ENCODE measurements around the gene RPL5. TPM values are rescaled to one million over a fixed set of nuclear protein-coding genes. Genes with fewer than 3 reads are reported as not detected.

Gene RPL5
- polyA plus RNA-seq, 1 experiment = 2,752 TPM

DNA sequence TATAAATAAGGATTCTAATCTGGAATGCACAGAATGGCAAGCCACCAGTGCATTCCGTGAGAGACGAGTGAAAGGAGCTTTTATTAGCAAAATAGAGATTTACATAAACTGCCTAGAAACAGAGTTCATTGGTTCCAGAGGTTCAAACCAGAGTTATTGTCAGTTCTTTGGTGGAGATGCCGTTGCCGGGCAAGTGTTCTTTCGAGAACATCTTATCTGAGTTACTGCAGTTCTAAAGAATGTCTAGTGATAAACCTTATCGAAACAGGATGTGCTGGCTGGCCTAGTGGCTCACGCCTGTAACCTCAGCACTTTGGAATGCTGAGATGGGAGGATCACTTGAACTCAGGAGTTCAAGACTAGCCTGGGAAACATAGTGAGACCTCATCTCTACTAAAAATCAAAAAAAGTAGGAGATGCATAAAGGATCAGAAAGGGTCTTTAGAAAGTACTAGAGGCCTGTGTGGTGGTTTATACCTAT lies 27.1 kb upstream of the RPL5 start:
- ChIA-PET POLR2A (interaction anchor here (1.0 to 1.8 kb wide), 2 partner anchors 10 to 27 kb away, joined by 4 to 7 read pairs; partner anchors contain the start of gene RPL5), CTCF (interaction anchor here (0.6 to 2.0 kb wide), 6 partner anchors 13 to 256 kb away, joined by 3 to 6 read pairs (median 4); partner anchors contain the start of gene EVI5)
- Histone ChIP-seq H3K9me3 (ENCODE audit: control insufficient read depth, insufficient read depth, low read length) (no peaks in the 10 kb centered on the region), H3K4me3 (ENCODE audit: low read depth, low read length) (no peak overlapping the region), H3K27me3 (ENCODE audit: control insufficient read depth, insufficient read depth, low read length) (no peaks in the 10 kb centered on the region), H3K27ac (ENCODE audit: low read depth, low read length) (peak overlapping the region; percentile 94)
- peak; percentile 95 for DNase-seq (ENCODE audit: low read depth, low spot score)
- TF ChIP-seq, protein P1, sequence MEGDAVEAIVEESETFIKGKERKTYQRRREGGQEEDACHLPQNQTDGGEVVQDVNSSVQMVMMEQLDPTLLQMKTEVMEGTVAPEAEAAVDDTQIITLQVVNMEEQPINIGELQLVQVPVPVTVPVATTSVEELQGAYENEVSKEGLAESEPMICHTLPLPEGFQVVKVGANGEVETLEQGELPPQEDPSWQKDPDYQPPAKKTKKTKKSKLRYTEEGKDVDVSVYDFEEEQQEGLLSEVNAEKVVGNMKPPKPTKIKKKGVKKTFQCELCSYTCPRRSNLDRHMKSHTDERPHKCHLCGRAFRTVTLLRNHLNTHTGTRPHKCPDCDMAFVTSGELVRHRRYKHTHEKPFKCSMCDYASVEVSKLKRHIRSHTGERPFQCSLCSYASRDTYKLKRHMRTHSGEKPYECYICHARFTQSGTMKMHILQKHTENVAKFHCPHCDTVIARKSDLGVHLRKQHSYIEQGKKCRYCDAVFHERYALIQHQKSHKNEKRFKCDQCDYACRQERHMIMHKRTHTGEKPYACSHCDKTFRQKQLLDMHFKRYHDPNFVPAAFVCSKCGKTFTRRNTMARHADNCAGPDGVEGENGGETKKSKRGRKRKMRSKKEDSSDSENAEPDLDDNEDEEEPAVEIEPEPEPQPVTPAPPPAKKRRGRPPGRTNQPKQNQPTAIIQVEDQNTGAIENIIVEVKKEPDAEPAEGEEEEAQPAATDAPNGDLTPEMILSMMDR (IDR thresholded peaks at IDR 0.05; ENCODE audit: low read depth, low read length) = no peak

GRCh38 chr1:92805216-92805615 lies 26.6 kb upstream of the RPL5 start:
- Histone ChIP-seq H3K27ac (ENCODE audit: low read depth, low read length) (peak overlapping the region; percentile 94), H3K27me3 (ENCODE audit: control insufficient read depth, insufficient read depth, low read length) (no peaks in the 10 kb centered on the region), H3K4me3 (ENCODE audit: low read depth, low read length) (no peak overlapping the region), H3K9me3 (ENCODE audit: control insufficient read depth, insufficient read depth, low read length) (no peaks in the 10 kb centered on the region)
- TF ChIP-seq, protein P1 (IDR thresholded peaks at IDR 0.05; ENCODE audit: low read depth, low read length) = no peak
- ChIA-PET POLR2A (interaction anchor here (1.0 to 1.8 kb wide), 2 partner anchors 10 to 26 kb away, joined by 4 to 7 read pairs; partner anchors contain the start of gene RPL5), CTCF (interaction anchor here (0.6 to 2.0 kb wide), 3 partner anchors 13 to 56 kb away, joined by 3 to 5 read pairs (median 4); no protein-coding TSS in a partner anchor)
- DNase-seq (ENCODE audit: low read depth, low spot score) = no peak

- POLR2A ChIA-PET = no interaction called here
- CTCF ChIA-PET = interaction anchor here (0.6 to 1.6 kb wide), 3 partner anchors 24 to 233 kb away, joined by 3 read pairs; no protein-coding TSS in a partner anchor
- H3K27ac ChIP-seq (ENCODE audit: low read depth, low read length) = no peak overlapping the region
- H3K27me3 ChIP-seq (ENCODE audit: control insufficient read depth, insufficient read depth, low read length) = no peaks in the 10 kb centered on the region
- no peak for DNase-seq (ENCODE audit: low read depth, low spot score)
- TF ChIP-seq, protein P1 (IDR thresholded peaks at IDR 0.05; ENCODE audit: low read depth, low read length) = no peak
- no peaks in the 10 kb centered on the region; the same call in 1 of the 2 replicates for H3K9me3 ChIP-seq (ENCODE audit: control insufficient read depth, insufficient read depth, low read length)
- no peak overlapping the region for H3K4me3 ChIP-seq (ENCODE audit: low read depth, low read length)
These were observed 23.5 kb upstream of the RPL5 start for GRCh38 chr1:92808381-92808780.

GRCh38 chr1:92816732-92817131 lies 15.1 kb upstream of the RPL5 start:
- H3K27me3 ChIP-seq (ENCODE audit: control insufficient read depth, insufficient read depth, low read length) = no peaks in the 10 kb centered on the region
- no peak overlapping the region for H3K27ac ChIP-seq (ENCODE audit: low read depth, low read length)
- ChIA-PET POLR2A (interaction anchor here (2.0 kb wide), 1 partner anchor 32 kb away, joined by 8 read pairs; the partner anchor contains the start of gene EVI5), CTCF (interaction anchor here (1.2 to 6.6 kb wide), 2 partner anchors 15 to 69 kb away, joined by 7 to 57 read pairs; partner anchors contain the start of gene RPL5)
- H3K9me3 ChIP-seq (ENCODE audit: control insufficient read depth, insufficient read depth, low read length) = no peaks in the 10 kb centered on the region
- TF ChIP-seq, protein P1 (IDR thresholded peaks at IDR 0.05; ENCODE audit: low read depth, low read length) = no peak
- no peak overlapping the region for H3K4me3 ChIP-seq (ENCODE audit: low read depth, low read length)
- no peak for DNase-seq (ENCODE audit: low read depth, low spot score)

DNA sequence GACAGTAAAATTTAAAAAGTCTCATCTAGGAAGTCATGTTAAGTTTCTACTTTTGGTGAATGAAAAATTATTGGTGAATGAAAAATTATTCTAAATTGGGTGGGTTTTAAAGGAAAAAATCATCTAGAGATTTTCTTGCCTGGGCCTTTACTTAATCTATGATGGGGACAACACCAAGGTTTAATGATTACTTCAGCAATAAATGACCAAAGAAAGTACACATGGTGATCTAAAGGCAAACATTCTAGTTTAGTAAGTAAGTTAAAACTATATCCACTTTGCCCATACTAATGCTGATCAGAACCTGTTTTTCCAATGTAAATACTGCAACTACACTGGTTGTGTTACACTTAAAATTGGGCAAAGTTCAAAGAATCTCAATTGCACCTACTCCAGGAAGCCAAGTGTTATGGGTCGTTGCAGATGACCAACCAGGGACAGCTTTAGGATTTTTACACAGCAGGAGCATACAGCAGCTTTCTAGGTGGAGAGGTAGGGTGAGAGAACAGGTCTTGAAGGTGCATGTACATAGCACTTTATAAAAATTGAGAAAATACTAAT lies 14.6 kb upstream of the RPL5 start:
- H3K9me3 ChIP-seq (ENCODE audit: control insufficient read depth, insufficient read depth, low read length) = no peaks in the 10 kb centered on the region
- H3K27me3 ChIP-seq (ENCODE audit: control insufficient read depth, insufficient read depth, low read length) = no peaks in the 10 kb centered on the region
- TF ChIP-seq, protein P1 (IDR thresholded peaks at IDR 0.05; ENCODE audit: low read depth, low read length) = no peak
- POLR2A ChIA-PET = interaction anchor here (1.2 to 2.0 kb wide), 2 partner anchors 14 to 32 kb away, joined by 3 to 8 read pairs; partner anchors contain the start of genes EVI5 and RPL5
- H3K27ac ChIP-seq (ENCODE audit: low read depth, low read length) = no peak overlapping the region
- no peak overlapping the region for H3K4me3 ChIP-seq (ENCODE audit: low read depth, low read length)
- CTCF ChIA-PET = interaction anchor here (1.1 to 6.6 kb wide), 3 partner anchors 12 to 69 kb away, joined by 4 to 57 read pairs (median 7); partner anchors contain the start of gene RPL5
- no peak for DNase-seq (ENCODE audit: low read depth, low spot score)

Data from AG04450 (cell line).